Memory B cell (primary cell): ENCODE data around the gene CHKA.

Experiments
- ATAC-seq: fragments of 150-1000 bp; cut with Tn5 transposase; 2 replicates; pipeline ENCODE4 v1.10.0; 2021; ENCODE audit warnings: low read depth, mild to moderate bottlenecking, moderate library complexity
- DNase-seq, 2 donors: peaks; one replicate each; pipeline ENCODE4 v3.0.0; 2022; ENCODE audit warnings: low spot score in 2 of 2
- H3K27ac Mint-ChIP-seq: one replicate; pipeline ENCODE4 v1.8.0; 2022; ENCODE audit warnings: mild to moderate bottlenecking, moderate library complexity, mixed read lengths
- H3K27me3 Mint-ChIP-seq: one replicate; pipeline ENCODE4 v1.8.0; 2022; ENCODE audit warnings: mixed read lengths
- H3K36me3 Mint-ChIP-seq: one replicate; pipeline ENCODE4 v1.8.0; 2022; ENCODE audit warnings: mild to moderate bottlenecking, mixed read lengths
- H3K4me1 Mint-ChIP-seq: one replicate; pipeline ENCODE4 v1.8.0; 2022; ENCODE audit warnings: mixed read lengths
- H3K4me3 Mint-ChIP-seq: one replicate; pipeline ENCODE4 v1.8.0; 2022; ENCODE audit warnings: mild to moderate bottlenecking, moderate library complexity, mixed read lengths
- H3K9me3 Mint-ChIP-seq: one replicate; pipeline ENCODE4 v1.8.0; 2022; ENCODE audit warnings: mixed read lengths

The CHKA gene

GRCh38 chr11:68036717-68037239 lies 84.4 kb downstream of the CHKA start:
- peak overlapping the region; percentile 91 for H3K27ac Mint-ChIP-seq
- H3K4me1 Mint-ChIP-seq = peaks cover 19% of the 10 kb centered on the region
- H3K36me3 Mint-ChIP-seq = peaks cover 6% of the 10 kb centered on the region
- H3K27me3 Mint-ChIP-seq = no peaks in the 10 kb centered on the region
- no peak for DNase-seq
- no peak overlapping the region for H3K4me3 Mint-ChIP-seq
- ATAC-seq = no peak
- H3K9me3 Mint-ChIP-seq = no peaks in the 10 kb centered on the region

GRCh38 chr11:68036141-68036716 lies 85.0 kb downstream of the CHKA start:
- ATAC-seq = no peak
- Mint-ChIP-seq H3K27ac (no peak overlapping the region), H3K36me3 (peaks cover 4% of the 10 kb centered on the region), H3K4me3 (no peak overlapping the region), H3K4me1 (peaks cover 20% of the 10 kb centered on the region), H3K27me3 (no peaks in the 10 kb centered on the region), H3K9me3 (no peaks in the 10 kb centered on the region)
- DNase-seq = no peak

GRCh38 chr11:68035266-68035876 lies 85.8 kb downstream of the CHKA start:
- ATAC-seq (no peak), DNase-seq (no peak)
- Mint-ChIP-seq H3K4me3 (no peak overlapping the region), H3K27me3 (no peaks in the 10 kb centered on the region), H3K9me3 (no peaks in the 10 kb centered on the region), H3K4me1 (peaks cover 17% of the 10 kb centered on the region), H3K36me3 (peaks cover 4% of the 10 kb centered on the region), H3K27ac (no peak overlapping the region)

GRCh38 chr11:68033708-68034045 lies 87.5 kb downstream of the CHKA start:
- no peaks in the 10 kb centered on the region for H3K9me3 Mint-ChIP-seq
- H3K36me3 Mint-ChIP-seq = peaks cover 4% of the 10 kb centered on the region
- H3K4me1 Mint-ChIP-seq = peaks cover 16% of the 10 kb centered on the region
- DNase-seq = no peak
- H3K27ac Mint-ChIP-seq = no peak overlapping the region
- H3K4me3 Mint-ChIP-seq = no peak overlapping the region
- ATAC-seq = no peak
- no peaks in the 10 kb centered on the region for H3K27me3 Mint-ChIP-seq

- no peaks in the 10 kb centered on the region for H3K9me3 Mint-ChIP-seq
- no peak overlapping the region for H3K27ac Mint-ChIP-seq
- DNase-seq (no peak), ATAC-seq (no peak)
- H3K4me1 Mint-ChIP-seq = peaks cover 16% of the 10 kb centered on the region
- peaks cover 4% of the 10 kb centered on the region for H3K36me3 Mint-ChIP-seq
- no peak overlapping the region for H3K4me3 Mint-ChIP-seq
- H3K27me3 Mint-ChIP-seq = no peaks in the 10 kb centered on the region
These were observed 88.0 kb downstream of the CHKA start for GRCh38 chr11:68032997-68033707.

- Mint-ChIP-seq H3K9me3 (no peaks in the 10 kb centered on the region), H3K27ac (no peak overlapping the region), H3K4me3 (peak overlapping the region; percentile 96), H3K4me1 (peaks cover 14% of the 10 kb centered on the region), H3K27me3 (no peaks in the 10 kb centered on the region), H3K36me3 (peaks cover 4% of the 10 kb centered on the region)
- no peak for DNase-seq
- no peak for ATAC-seq
These were observed 89.2 kb downstream of the CHKA start for GRCh38 chr11:68032003-68032402.

GRCh38 chr11:68031144-68031464 lies 90.1 kb downstream of the CHKA start:
- H3K4me3 Mint-ChIP-seq = peak overlapping the region; percentile 96
- no peak for ATAC-seq
- DNase-seq = no peak
- peaks cover 4% of the 10 kb centered on the region for H3K36me3 Mint-ChIP-seq
- no peaks in the 10 kb centered on the region for H3K9me3 Mint-ChIP-seq
- H3K4me1 Mint-ChIP-seq = peaks cover 11% of the 10 kb centered on the region
- H3K27ac Mint-ChIP-seq = peak overlapping the region; percentile 49
- no peaks in the 10 kb centered on the region for H3K27me3 Mint-ChIP-seq

GRCh38 chr11:68030318-68031143 lies 90.7 kb downstream of the CHKA start, which contains the start of gene NDUFS8:
TSS of gene NDUFS8 (plus strand) at chr11:68030681. CDS start at chr11:68032152, 1,471 bp downstream.
- ATAC-seq = peak; percentile 96
- Mint-ChIP-seq H3K9me3 (no peaks in the 10 kb centered on the region), H3K27ac (peak within 1 kb of the TSS; percentile 49), H3K36me3 (peaks cover 4% of the 10 kb centered on the region), H3K4me3 (peak within 1 kb of the TSS; percentile 96), H3K27me3 (no peaks in the 10 kb centered on the region), H3K4me1 (peaks cover 11% of the 10 kb centered on the region)
- peak; percentile 87 to 93 for DNase-seq

GRCh38 chr11:68028802-68029545 lies 92.2 kb downstream of the CHKA start:
- DNase-seq (no peak), ATAC-seq (no peak)
- Mint-ChIP-seq H3K4me3 (peak overlapping the region; percentile 96), H3K27ac (no peak overlapping the region), H3K4me1 (peaks cover 11% of the 10 kb centered on the region), H3K36me3 (peaks cover 5% of the 10 kb centered on the region), H3K9me3 (no peaks in the 10 kb centered on the region), H3K27me3 (no peaks in the 10 kb centered on the region)

- H3K27me3 Mint-ChIP-seq = no peaks in the 10 kb centered on the region
- H3K4me1 Mint-ChIP-seq = peaks cover 11% of the 10 kb centered on the region
- no peak overlapping the region for H3K27ac Mint-ChIP-seq
- DNase-seq (no peak), ATAC-seq (no peak)
- no peak overlapping the region for H3K4me3 Mint-ChIP-seq
- H3K36me3 Mint-ChIP-seq = peaks cover 2% of the 10 kb centered on the region
- no peaks in the 10 kb centered on the region for H3K9me3 Mint-ChIP-seq
These were observed 93.5 kb downstream of the CHKA start for GRCh38 chr11:68027667-68028066.

GRCh38 chr11:68026391-68027105 lies 94.6 kb downstream of the CHKA start:
- no peaks in the 10 kb centered on the region for H3K27me3 Mint-ChIP-seq
- no peak overlapping the region for H3K4me3 Mint-ChIP-seq
- ATAC-seq (no peak), DNase-seq (no peak)
- peaks cover 9% of the 10 kb centered on the region for H3K4me1 Mint-ChIP-seq
- no peaks in the 10 kb centered on the region for H3K9me3 Mint-ChIP-seq
- no peak overlapping the region for H3K27ac Mint-ChIP-seq
- peaks cover 2% of the 10 kb centered on the region for H3K36me3 Mint-ChIP-seq

- H3K27ac Mint-ChIP-seq = no peak overlapping the region
- peak; percentile 60 for ATAC-seq
These were observed 96.1 kb downstream of the CHKA start for GRCh38 chr11:68025047-68025446.

GRCh38 chr11:68024508-68024907 lies 96.7 kb downstream of the CHKA start:
- H3K27ac Mint-ChIP-seq = no peak overlapping the region
- ATAC-seq = no peak
- peaks cover 11% of the 10 kb centered on the region for H3K4me1 Mint-ChIP-seq

More at GRCh38 chr11:68025047-68025446, 96.1 kb downstream of the CHKA start:
- Mint-ChIP-seq H3K27me3 (peaks cover 3% of the 10 kb centered on the region), H3K9me3 (no peaks in the 10 kb centered on the region), H3K4me1 (peaks cover 13% of the 10 kb centered on the region), H3K36me3 (peaks cover 2% of the 10 kb centered on the region), H3K4me3 (no peak overlapping the region)
- DNase-seq = no peak

More at GRCh38 chr11:68024508-68024907, 96.7 kb downstream of the CHKA start:
- peaks cover 2% of the 10 kb centered on the region for H3K36me3 Mint-ChIP-seq
- peaks cover 3% of the 10 kb centered on the region for H3K27me3 Mint-ChIP-seq
- no peaks in the 10 kb centered on the region for H3K9me3 Mint-ChIP-seq
- DNase-seq = no peak
- H3K4me3 Mint-ChIP-seq = no peak overlapping the region
